Stimulated activated naive B cell treated with anti-CD40 and anti-IgM and Interleukin-4, amounts not matched to agents 10 μg/mL and 1 μg/mL and 100 μg/mL, for 72 hours (primary cell): Measurements from ENCODE around the gene TNF.
A peak's percentile ranks its signal among the peaks of the same experiment; 100 is the strongest.

ENCODE experiments used
- ATAC-seq, 2 donors: fragments of 150-1000 bp; cut with Tn5 transposase; replicated peaks; 2 replicates each; pipeline ENCODE4 v1.10.0; 2021; ENCODE audit warnings: moderate library complexity in 1 of 2
- DNase-seq: peaks from one replicate; pipeline ENCODE4 v3.0.0; 2021
- H3K27ac Mint-ChIP-seq: one replicate; pipeline ENCODE4 v1.8.0; 2022; ENCODE audit warnings: mild to moderate bottlenecking, mixed read lengths
- H3K27me3 Mint-ChIP-seq, 2 donors: one replicate each; pipeline ENCODE4 v1.8.0; 2022; ENCODE audit warnings: mixed read lengths in 2 of 2
- H3K36me3 Mint-ChIP-seq, 2 donors: one replicate each; pipeline ENCODE4 v1.8.0; 2022; ENCODE audit warnings: mixed read lengths in 2 of 2, mild to moderate bottlenecking in 1 of 2
- H3K4me1 Mint-ChIP-seq, 2 donors: one replicate each; pipeline ENCODE4 v1.8.0; 2022; ENCODE audit warnings: mixed read lengths in 2 of 2, mild to moderate bottlenecking in 1 of 2
- H3K4me3 Mint-ChIP-seq, 2 donors: one replicate each; pipeline ENCODE4 v1.8.0; 2022; ENCODE audit warnings: mild to moderate bottlenecking in 2 of 2, mixed read lengths in 2 of 2, moderate library complexity in 1 of 2
- H3K9me3 Mint-ChIP-seq, 2 donors: one replicate each; pipeline ENCODE4 v1.8.0; 2022; ENCODE audit warnings: mixed read lengths in 2 of 2, mild to moderate bottlenecking in 1 of 2

The TNF gene

DNA sequence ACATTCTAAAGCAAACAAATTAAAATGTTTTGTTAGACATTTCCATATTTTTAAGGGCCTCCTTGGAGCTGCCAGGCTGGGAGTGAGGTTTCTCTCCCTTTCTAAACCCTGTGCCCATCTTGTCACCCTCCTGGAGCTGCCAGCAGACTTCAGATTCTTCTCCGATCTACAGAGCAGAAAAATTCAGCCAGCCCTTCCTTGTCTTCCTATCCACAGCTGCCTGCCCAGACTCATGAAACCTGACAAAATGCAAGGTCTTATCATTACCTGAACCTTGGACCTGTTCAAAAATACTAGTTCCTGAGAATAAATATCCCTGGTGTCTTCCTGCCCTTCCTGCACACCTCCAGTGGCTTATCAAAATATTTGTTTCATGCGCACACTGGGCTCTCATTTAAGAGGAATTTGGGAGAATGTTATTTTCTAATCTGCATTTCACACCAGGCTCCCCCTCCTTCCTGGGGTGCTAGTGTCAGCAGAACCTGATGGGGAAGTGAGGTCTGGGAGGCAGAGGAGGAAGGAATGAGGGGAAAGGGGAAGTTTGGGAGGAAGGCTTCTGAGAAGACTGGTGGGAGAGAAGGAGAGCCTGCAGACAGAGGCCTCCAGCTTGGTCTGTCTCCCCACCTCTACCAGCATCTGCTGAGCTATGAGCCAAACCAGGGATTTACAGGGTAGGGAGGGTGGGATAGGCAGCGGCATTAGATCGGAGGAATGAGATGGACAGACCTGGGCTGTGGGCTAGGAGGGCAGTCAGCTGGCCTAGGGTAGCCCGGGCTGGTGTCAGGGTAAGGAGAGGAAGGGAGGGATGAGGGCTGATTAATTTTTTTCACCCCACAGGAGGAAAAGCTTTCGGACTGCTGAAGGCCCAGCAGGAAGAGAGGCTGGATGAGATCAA is 39.6 kb downstream of the TNF start, which contains the start of gene AIF1:
TSS of gene AIF1 (plus strand) at position 551 of the 895 bp plus-strand sequence. CDS start at position 647, 96 bp downstream.
- ATAC-seq = peak; percentile 45 to 56
- no peaks in the 10 kb centered on the region for H3K27me3 Mint-ChIP-seq

DNA sequence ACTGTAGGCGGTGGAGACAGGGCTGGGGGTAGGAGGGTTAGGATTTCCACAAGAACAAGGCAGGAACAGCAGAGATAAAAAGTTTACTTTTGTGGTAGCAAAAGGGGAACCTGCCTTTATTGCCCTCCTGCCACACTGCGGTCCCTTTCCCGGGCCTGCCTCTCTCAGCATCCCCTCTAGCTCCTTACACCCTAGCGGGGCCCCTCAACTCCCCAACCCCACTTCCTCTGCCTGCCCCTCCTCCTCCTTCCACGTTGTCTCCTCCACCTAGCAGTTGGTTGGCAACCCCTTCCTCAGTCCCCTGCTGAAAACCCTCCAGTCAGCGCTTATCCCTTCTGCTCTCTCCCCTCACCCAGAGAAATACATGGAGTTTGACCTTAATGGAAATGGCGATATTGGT is 40.4 kb downstream of the TNF start:
- peaks cover 29 to 33% of the 10 kb centered on the region in 2 donors for H3K4me1 Mint-ChIP-seq
- peak overlapping the region; percentile 89 for H3K27ac Mint-ChIP-seq
- H3K27me3 Mint-ChIP-seq = no peaks in the 10 kb centered on the region

More for the DNA sequence above, 39.6 kb downstream of the TNF start, which contains the start of gene AIF1:
- no peak for DNase-seq
- peak within 1 kb of the TSS; percentile 63 to 67 for H3K4me3 Mint-ChIP-seq
- H3K27ac Mint-ChIP-seq = peak within 1 kb of the TSS; percentile 89
- H3K9me3 Mint-ChIP-seq = no peaks in the 10 kb centered on the region
- peaks cover 0 to 2% of the 10 kb centered on the region in 2 donors for H3K36me3 Mint-ChIP-seq
- peaks cover 29 to 33% of the 10 kb centered on the region in 2 donors for H3K4me1 Mint-ChIP-seq

GRCh38 chr6:31617010-31617409 is 41.6 kb downstream of the TNF start:
- peaks cover 8 to 9% of the 10 kb centered on the region in 2 donors for H3K36me3 Mint-ChIP-seq
- H3K9me3 Mint-ChIP-seq = no peaks in the 10 kb centered on the region
- no peak for DNase-seq
- no peak overlapping the region for H3K27ac Mint-ChIP-seq
- H3K4me1 Mint-ChIP-seq = peaks cover 36 to 43% of the 10 kb centered on the region in 2 donors
- no peak overlapping the region for H3K4me3 Mint-ChIP-seq
- no peaks in the 10 kb centered on the region for H3K27me3 Mint-ChIP-seq
- ATAC-seq = no peak

More for the DNA sequence above, 40.4 kb downstream of the TNF start:
- Mint-ChIP-seq H3K4me3 (peak overlapping the region; percentile 41 to 44), H3K36me3 (peaks cover 0 to 2% of the 10 kb centered on the region in 2 donors), H3K9me3 (no peaks in the 10 kb centered on the region)
- DNase-seq (no peak), ATAC-seq (no peak)

DNA sequence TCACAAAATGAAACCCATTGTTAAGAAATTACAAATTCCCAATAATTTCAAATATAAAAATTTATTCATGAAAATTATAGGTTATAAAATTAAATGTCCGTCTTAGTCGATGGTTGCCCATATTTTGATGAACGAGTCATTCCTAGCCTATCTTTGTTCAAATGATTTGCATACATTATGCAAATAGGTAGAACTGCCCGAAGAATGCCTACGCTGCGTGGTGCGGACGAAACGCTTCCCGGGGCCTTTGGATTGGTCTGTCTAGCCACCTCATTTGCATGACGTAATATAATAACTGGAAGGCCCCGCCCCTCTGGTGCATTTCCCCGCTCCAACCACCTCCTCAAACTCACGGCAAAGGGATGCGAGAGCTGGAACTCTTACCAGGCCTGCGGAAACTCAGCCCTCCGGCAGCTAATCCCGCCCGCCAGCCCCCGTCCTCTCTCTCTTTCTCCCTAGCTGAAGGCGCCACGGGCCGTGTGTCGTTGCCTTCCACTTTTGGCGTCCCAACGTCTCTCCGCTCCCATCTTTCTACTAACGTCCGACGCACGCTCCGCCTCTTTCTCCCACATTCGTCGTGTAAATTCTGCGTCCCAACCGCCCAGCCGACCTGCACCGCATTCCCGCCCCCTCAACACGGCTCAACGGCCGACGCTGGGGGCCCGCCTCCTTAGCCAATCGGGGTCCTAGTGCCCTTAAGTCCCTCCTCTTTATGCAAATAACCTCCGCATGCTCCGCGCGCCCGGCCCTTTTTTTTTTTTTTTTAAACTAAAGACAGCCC is 44.6 kb downstream of the TNF start:
- no peaks in the 10 kb centered on the region for H3K9me3 Mint-ChIP-seq
- H3K27me3 Mint-ChIP-seq = no peaks in the 10 kb centered on the region
- peak overlapping the region; percentile 83 to 91 for H3K4me3 Mint-ChIP-seq
- peak; percentile 97 for DNase-seq
- peak overlapping the region; percentile 95 for H3K27ac Mint-ChIP-seq
- H3K36me3 Mint-ChIP-seq = peaks cover 26 to 29% of the 10 kb centered on the region in 2 donors
- peak; percentile 87 to 91 for ATAC-seq
- H3K4me1 Mint-ChIP-seq = peaks cover 36 to 38% of the 10 kb centered on the region in 2 donors

GRCh38 chr6:31620586-31621319 is 45.4 kb downstream of the TNF start, which contains the start of gene PRRC2A:
TSS of gene PRRC2A (plus strand) at chr6:31620715. CDS start at chr6:31622790, 2,075 bp downstream.
- Mint-ChIP-seq H3K9me3 (no peaks in the 10 kb centered on the region), H3K4me1 (peaks cover 28 to 30% of the 10 kb centered on the region in 2 donors), H3K36me3 (peaks cover 31 to 36% of the 10 kb centered on the region in 2 donors), H3K4me3 (peak within 1 kb of the TSS; percentile 90 to 91), H3K27me3 (no peaks in the 10 kb centered on the region), H3K27ac (peak within 1 kb of the TSS; percentile 95)
- ATAC-seq (peak; percentile 36 to 38), DNase-seq (no peak)

DNA sequence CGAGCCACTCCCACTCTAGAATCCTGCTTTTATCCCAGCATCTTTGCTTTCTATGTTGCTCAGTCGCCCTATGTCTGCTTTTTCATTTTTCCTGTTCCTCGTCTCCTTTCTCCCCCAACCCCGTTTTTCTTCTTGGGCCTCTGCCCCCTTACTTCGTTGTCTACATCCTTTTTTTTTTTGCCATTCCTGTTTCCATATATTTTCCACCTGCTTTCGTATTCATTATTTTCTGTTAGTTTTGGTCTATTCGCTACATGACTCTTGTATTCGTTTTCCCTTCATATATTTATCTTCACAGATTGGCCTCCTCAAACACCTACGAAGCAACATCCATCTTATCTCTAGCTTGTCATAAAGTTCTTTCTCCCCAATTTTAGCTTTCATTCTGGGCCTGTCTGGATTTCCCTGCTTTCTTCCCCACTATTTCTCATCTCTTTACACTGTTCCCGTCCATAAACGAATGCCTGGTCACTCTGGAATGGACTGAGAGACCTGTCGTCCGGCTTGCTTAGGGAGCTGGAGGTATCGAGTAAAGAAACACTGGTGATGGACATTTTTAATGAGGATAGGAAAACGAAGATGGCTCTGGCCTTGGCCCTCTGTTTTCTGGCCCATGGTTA is 46.1 kb downstream of the TNF start:
- peak overlapping the region; percentile 95 for H3K27ac Mint-ChIP-seq
- DNase-seq (no peak), ATAC-seq (no peak)
- H3K4me1 Mint-ChIP-seq = peaks cover 21 to 29% of the 10 kb centered on the region in 2 donors
- peaks cover 38 to 43% of the 10 kb centered on the region in 2 donors for H3K36me3 Mint-ChIP-seq
- no peaks in the 10 kb centered on the region for H3K27me3 Mint-ChIP-seq
- peak overlapping the region; percentile 90 to 91 for H3K4me3 Mint-ChIP-seq
- H3K9me3 Mint-ChIP-seq = no peaks in the 10 kb centered on the region

DNA sequence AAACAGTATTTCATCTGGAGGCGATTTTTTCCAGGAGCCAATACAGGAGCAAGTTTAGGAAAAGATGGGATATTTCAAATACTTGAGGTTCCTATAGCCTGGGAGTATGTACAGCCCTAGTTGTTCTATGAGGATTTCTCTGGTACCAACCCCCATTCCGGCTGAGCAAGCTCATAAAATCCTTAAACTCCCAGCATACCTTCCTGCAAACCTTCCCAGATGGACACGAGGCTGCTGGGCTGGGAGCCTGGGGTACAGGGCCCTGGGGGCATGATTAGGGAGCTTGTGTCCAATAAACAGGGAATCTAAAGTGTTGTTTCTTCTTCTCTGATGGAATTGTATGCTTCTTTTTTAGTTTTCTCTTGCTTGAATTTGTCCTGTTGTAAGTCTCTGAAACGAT is 46.6 kb downstream of the TNF start:
- DNase-seq (no peak), ATAC-seq (no peak)
- Mint-ChIP-seq H3K4me3 (peak overlapping the region; percentile 90 to 91), H3K27me3 (no peaks in the 10 kb centered on the region), H3K9me3 (no peaks in the 10 kb centered on the region), H3K4me1 (peaks cover 19 to 28% of the 10 kb centered on the region in 2 donors), H3K36me3 (peaks cover 41 to 47% of the 10 kb centered on the region in 2 donors), H3K27ac (peak overlapping the region; percentile 95)

GRCh38 chr6:31622684-31623091 is 47.3 kb downstream of the TNF start:
- Mint-ChIP-seq H3K27ac (peak overlapping the region; percentile 95), H3K9me3 (no peaks in the 10 kb centered on the region), H3K4me1 (peaks cover 24 to 35% of the 10 kb centered on the region in 2 donors), H3K27me3 (no peaks in the 10 kb centered on the region), H3K36me3 (peaks cover 48 to 54% of the 10 kb centered on the region in 2 donors), H3K4me3 (peak overlapping the region; percentile 90 to 91)
- DNase-seq (no peak), ATAC-seq (no peak)

DNA sequence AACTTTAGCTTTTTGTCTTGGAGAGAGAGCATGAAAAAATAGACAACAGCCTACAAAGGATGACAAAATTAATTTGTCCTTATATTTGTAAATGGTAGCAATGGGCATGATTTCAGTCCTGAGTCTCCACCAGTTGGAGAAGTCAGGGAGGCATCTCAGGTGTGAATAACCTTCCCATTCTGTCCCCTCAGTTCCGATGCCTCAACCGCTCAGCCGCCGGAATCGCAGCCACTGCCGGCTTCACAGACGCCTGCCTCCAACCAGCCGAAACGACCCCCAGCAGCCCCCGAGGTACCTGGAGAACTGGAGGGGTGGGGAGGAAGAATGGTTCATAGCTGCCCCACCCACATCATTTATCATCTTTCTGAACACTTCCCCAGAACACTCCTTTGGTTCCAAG is 48.7 kb downstream of the TNF start:
- no peak overlapping the region for H3K27ac Mint-ChIP-seq
- H3K4me1 Mint-ChIP-seq = peaks cover 24 to 40% of the 10 kb centered on the region in 2 donors
- H3K36me3 Mint-ChIP-seq = peaks cover 53 to 61% of the 10 kb centered on the region in 2 donors

GRCh38 chr6:31626952-31627351 is 51.6 kb downstream of the TNF start:
- H3K9me3 Mint-ChIP-seq = no peaks in the 10 kb centered on the region
- no peak overlapping the region for H3K27ac Mint-ChIP-seq
- ATAC-seq (no peak), DNase-seq (no peak)
- peaks cover 73 to 79% of the 10 kb centered on the region in 2 donors for H3K36me3 Mint-ChIP-seq
- peaks cover 22 to 45% of the 10 kb centered on the region in 2 donors for H3K4me1 Mint-ChIP-seq
- no peaks in the 10 kb centered on the region for H3K27me3 Mint-ChIP-seq
- H3K4me3 Mint-ChIP-seq = no peak overlapping the region

More for the DNA sequence above, 48.7 kb downstream of the TNF start:
- Mint-ChIP-seq H3K4me3 (no peak overlapping the region), H3K27me3 (no peaks in the 10 kb centered on the region), H3K9me3 (no peaks in the 10 kb centered on the region)
- DNase-seq = no peak
- no peak for ATAC-seq

GRCh38 chr6:31627690-31628287 is 52.4 kb downstream of the TNF start:
- no peak for DNase-seq
- no peaks in the 10 kb centered on the region for H3K9me3 Mint-ChIP-seq
- ATAC-seq = no peak
- H3K27me3 Mint-ChIP-seq = no peaks in the 10 kb centered on the region
- H3K27ac Mint-ChIP-seq = no peak overlapping the region
- peaks cover 71 to 79% of the 10 kb centered on the region in 2 donors for H3K36me3 Mint-ChIP-seq
- H3K4me1 Mint-ChIP-seq = peaks cover 14 to 45% of the 10 kb centered on the region in 2 donors
- no peak overlapping the region for H3K4me3 Mint-ChIP-seq
